ENCODE measurements around the gene POLA1.

DNA sequence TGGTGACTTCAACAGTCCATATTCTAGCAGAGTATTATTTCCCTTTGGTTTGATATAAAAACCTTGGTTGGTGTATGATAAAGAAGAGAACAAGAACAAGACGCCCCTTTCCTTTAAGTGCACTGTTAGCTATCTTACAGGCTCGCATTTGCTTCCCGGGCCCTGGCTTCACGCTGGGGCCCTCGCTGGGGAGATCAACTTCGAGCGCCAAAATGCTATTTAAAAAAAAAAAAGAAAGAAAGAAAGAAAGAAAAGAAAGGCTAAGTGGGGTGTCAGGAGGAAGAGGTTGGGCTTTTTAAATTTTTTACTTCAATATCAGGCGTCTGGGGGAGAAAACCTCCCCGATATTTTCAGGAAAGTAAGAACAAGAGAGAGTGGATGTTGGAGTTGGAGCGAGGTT, 310.3 kb downstream of the POLA1 start:
- no peak for TF ChIP-seq POLR2A (IDR thresholded peaks at IDR 0.05)
- no peak for TF ChIP-seq CTCF (IDR thresholded peaks at IDR 0.05)
